K562 (cell line): ENCODE measurements around the gene MAN1A1. TPM values are rescaled to one million over a fixed set of nuclear protein-coding genes. Genes with fewer than 3 reads are reported as not detected.

Experiments used
- ARHGAP35 ChIP-seq: fragments of 450-650 bp; IDR thresholded peaks from 2 replicates; pipeline ENCODE4 v1.6.1; 2018; ENCODE audit not compliant: partially characterized antibody
- ARID2 ChIP-seq: fragments of 450-650 bp; IDR thresholded peaks from 2 replicates; pipeline ENCODE4 v1.6.1; 2017; ENCODE audit warnings: antibody characterized with exemption, mild to moderate bottlenecking
- BCOR ChIP-seq: fragments of 450-650 bp; IDR thresholded peaks from 2 replicates; pipeline ENCODE4 v1.6.1; 2016
- CHD2 ChIP-seq: IDR thresholded peaks from 2 replicates; pipeline ENCODE4 v1.6.1; 2011; ENCODE audit warnings: low read depth, low read length
- ETV1 ChIP-seq: fragments of 450-650 bp; conservative IDR thresholded peaks from 2 replicates; pipeline ENCODE4 v1.6.1; 2016; ENCODE audit warnings: missing genetic modification characterization, control low read depth, low read depth, missing compliant biosample characterization
- FOXA1 ChIP-seq: fragments of 450-650 bp; IDR thresholded peaks from 2 replicates; pipeline ENCODE4 v1.6.1; 2016; ENCODE audit warnings: mild to moderate bottlenecking, borderline replicate concordance
- FOXA3 ChIP-seq, 2 experiments: fragments of 450-650 bp in 1 of 2; sonication (generic) in 1 of 2; formaldehyde crosslinking; IDR thresholded peaks in 1 of 2; conservative IDR thresholded peaks in 1 of 2; 2 replicates each; pipeline versions ENCODE4 v1.4.0 to v1.8.0; 2020 to 2022; ENCODE audit warnings: mild to moderate bottlenecking in 2 of 2, missing genetic modification reagents in 1 of 2
- FOXK2 ChIP-seq, 2 experiments: fragments of 450-650 bp; IDR thresholded peaks in 1 of 2; conservative IDR thresholded peaks in 1 of 2; 2 replicates each; pipeline ENCODE4 v1.6.1; 2016; ENCODE audit warnings: low read depth in 2 of 2, mild to moderate bottlenecking in 1 of 2
- MTF1 ChIP-seq: fragments of 250-450 bp; sonication (Bioruptor Pico); IDR thresholded peaks from 2 replicates; pipeline ENCODE4 v1.9.0; 2021; ENCODE audit warnings: moderate library complexity, mild to moderate bottlenecking, inconsistent platforms, borderline replicate concordance
- NFIC ChIP-seq: fragments of 450-650 bp; IDR thresholded peaks from 2 replicates; pipeline ENCODE4 v1.6.1; 2017; ENCODE audit warnings: mild to moderate bottlenecking, inconsistent platforms
- PHTF2 ChIP-seq: fragments of 250-450 bp; sonication (Bioruptor Pico); IDR thresholded peaks from 2 replicates; pipeline ENCODE4 v1.5.0; 2021; ENCODE audit warnings: mild to moderate bottlenecking
- POLR2AphosphoS5 ChIP-seq: IDR thresholded peaks from 2 replicates; pipeline ENCODE4 v1.6.1; 2011; ENCODE audit warnings: mild to moderate bottlenecking, low read depth, low read length, moderate library complexity; ENCODE audit not compliant: control insufficient read depth, insufficient read depth
- SIRT6 ChIP-seq: IDR thresholded peaks from one replicate; pipeline ENCODE4 v1.6.1; 2012; ENCODE audit warnings: low read depth, mild to moderate bottlenecking, control low read depth, inconsistent platforms, low read length, moderate library complexity
- SRSF1 ChIP-seq: fragments of 200-400 bp; formaldehyde crosslinking; IDR thresholded peaks from 2 replicates; pipeline ENCODE4 v1.6.1; 2017; ENCODE audit warnings: mild to moderate bottlenecking, low read depth, low read length, moderate library complexity
- TBP ChIP-seq: optimal IDR thresholded peaks from 2 replicates; pipeline ENCODE3; 2011; ENCODE audit warnings: low read depth, low read length, improper control_type of control experiment
- ZFP1 ChIP-seq: fragments of 450-650 bp; formaldehyde crosslinking; IDR thresholded peaks from 2 replicates; pipeline ENCODE4 v1.4.0; 2020; ENCODE audit warnings: mild to moderate bottlenecking, mixed read lengths
- ZNF253 ChIP-seq: fragments of 250-450 bp; sonication (Bioruptor Pico); conservative IDR thresholded peaks from 2 replicates; pipeline ENCODE4 v1.6.1; 2021; ENCODE audit warnings: mild to moderate bottlenecking
- ZNF311 ChIP-seq: fragments of 250-450 bp; sonication (Bioruptor Pico); IDR thresholded peaks from 2 replicates; pipeline ENCODE4 v1.4.0; 2020; ENCODE audit warnings: mild to moderate bottlenecking, moderate library complexity
- ZNF699 ChIP-seq: fragments of 250-450 bp; sonication (Bioruptor Pico); IDR thresholded peaks from 2 replicates; pipeline ENCODE4 v1.8.0; 2021; ENCODE audit warnings: mild to moderate bottlenecking, moderate library complexity; ENCODE audit not compliant: insufficient replicate concordance
- ZNF75A ChIP-seq: fragments of 450-650 bp; formaldehyde crosslinking; IDR thresholded peaks from 2 replicates; pipeline ENCODE4 v1.4.0; 2020; ENCODE audit warnings: mild to moderate bottlenecking
- ZNF79 ChIP-seq: fragments of 250-450 bp; sonication (Bioruptor Pico); IDR thresholded peaks from 2 replicates; pipeline ENCODE4 v1.4.0; 2020; ENCODE audit warnings: low read depth, mild to moderate bottlenecking, moderate library complexity
- polyA plus RNA-seq, 8 experiments: library from polyadenylated mRNA; depleted of rRNA in 4 of 8; stranded (reverse) in 5 of 8; unstranded in 3 of 8; fragments of >200 nt; fragmentation: Nextera tagmentation in 2 of 8; fragmentation: Illumina TruSeq in 1 of 8; extraction: Ambion mirVana in 2 of 8; extraction: Trizol in 1 of 8; gene quantifications; 2 replicates each; pipeline versions ENCODE4 v1.2.1 to v1.2.3, GENCODE V29; 2011 to 2014; ENCODE audit warnings: inconsistent platforms in 1 of 8, missing spikeins in 1 of 8
- total RNA-seq, 7 experiments: library from RNA; depleted of rRNA in 6 of 7; stranded (reverse); fragments of >200 nt in 6 of 7; fragmentation: Illumina TruSeq in 2 of 7; extraction: Trizol in 2 of 7; gene quantifications; 2 replicates each; pipeline versions ENCODE4 v1.2.1 to v1.2.3, GENCODE V29; 2011 to 2021; ENCODE audit warnings: low replicate concordance in 1 of 7
- TF ChIP-seq, protein P1 (sequence below): sonication (generic); formaldehyde crosslinking; IDR thresholded peaks from 2 replicates; pipeline ENCODE4 v1.9.0; 2022; ENCODE audit warnings: mild to moderate bottlenecking, missing genetic modification reagents
- TF ChIP-seq, protein P2 (sequence below): IDR thresholded peaks from 3 replicates; pipeline ENCODE4 v1.6.1; 2011; ENCODE audit warnings: borderline replicate concordance, mild to moderate bottlenecking, moderate library complexity; ENCODE audit not compliant: insufficient read length; ENCODE audit errors: extremely low read depth

Gene MAN1A1
- total and polyA plus RNA-seq, 9 of the 15 experiments (the other 6 are each of a cell fraction or from before 2014, with no cell fraction given) = 24.5 to 78.4 (median 59.7) TPM

DNA sequence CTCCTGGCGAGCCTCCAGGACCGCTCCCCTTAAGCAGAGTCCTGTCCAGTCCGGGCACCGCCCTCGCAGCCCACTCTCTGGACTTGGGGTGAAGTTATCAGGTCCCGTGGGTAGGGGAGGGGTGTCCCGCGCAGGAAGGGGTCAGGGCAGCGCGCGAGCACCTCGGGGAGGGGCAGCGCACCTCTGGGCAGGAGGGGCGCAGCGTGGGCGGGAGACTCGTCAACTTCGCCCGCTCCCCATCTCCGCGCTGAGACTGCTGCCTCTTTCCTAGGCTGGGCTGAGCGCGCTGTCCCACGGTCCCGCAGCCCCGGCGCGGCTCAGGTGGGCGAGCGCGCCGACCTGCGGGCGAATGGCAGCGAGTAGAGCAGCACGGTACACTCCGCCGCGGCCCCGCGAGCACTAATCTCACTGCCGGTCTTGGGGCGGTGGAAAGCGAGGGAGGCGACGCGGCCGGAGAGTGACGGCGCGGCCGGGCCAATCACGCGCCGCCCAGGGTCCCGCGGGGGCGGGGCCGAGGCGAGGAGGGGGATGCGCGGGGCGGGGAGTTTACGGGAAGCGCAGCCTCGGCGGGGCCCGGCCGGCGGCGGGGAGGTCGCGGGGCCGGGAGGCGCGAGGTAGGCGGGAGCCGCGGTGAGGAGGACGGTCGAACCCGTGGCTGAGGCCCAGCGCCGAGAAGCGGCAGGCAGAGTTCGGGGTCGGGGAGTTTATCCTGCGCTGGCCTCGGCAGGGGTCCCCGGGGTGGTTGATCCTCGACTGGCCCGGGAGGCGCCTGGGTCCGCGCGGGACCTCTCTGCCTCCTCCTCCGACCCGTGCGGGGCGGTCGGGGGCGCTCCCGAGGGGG, at the start of gene MAN1A1 (continued):
- TF ChIP-seq FOXK2 (conservative IDR thresholded peaks at IDR 0.05 in 1 of 2, IDR thresholded peaks at IDR 0.05 in 1 of 2; ENCODE audit: low read depth in 2 of 2) (no peak; a peak in 1 of 4 replicates), ARHGAP35 (no peak), MTF1 (CRISPR knock-in tag) (no peak), SRSF1 (no peak), ZNF79 (no peak), ZNF699 (CRISPR knock-in tag) (no peak), FOXA1 (no peak), TBP (peak; percentile 87), ZNF311 (CRISPR knock-in tag) (no peak), POLR2AphosphoS5 (peak; percentile 82), ZNF75A (CRISPR knock-in tag) (no peak), ARID2 (no peak), ZFP1 (CRISPR knock-in tag) (no peak), BCOR (no peak; the same call in 1 of the 2 replicates), ETV1 (tag) (no peak), ZNF253 (CRISPR knock-in tag) (no peak), NFIC (peak; percentile 93), FOXA3 (CRISPR knock-in tag; conservative IDR thresholded peaks at IDR 0.05 in 1 of 2, IDR thresholded peaks at IDR 0.05 in 1 of 2) (no peak), SIRT6 (no peak), CHD2 (no peak), PHTF2 (CRISPR knock-in tag) (no peak)
- TF ChIP-seq, protein P1, sequence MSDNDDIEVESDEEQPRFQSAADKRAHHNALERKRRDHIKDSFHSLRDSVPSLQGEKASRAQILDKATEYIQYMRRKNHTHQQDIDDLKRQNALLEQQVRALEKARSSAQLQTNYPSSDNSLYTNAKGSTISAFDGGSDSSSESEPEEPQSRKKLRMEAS = peak; percentile 69
- TF ChIP-seq, protein P2, sequence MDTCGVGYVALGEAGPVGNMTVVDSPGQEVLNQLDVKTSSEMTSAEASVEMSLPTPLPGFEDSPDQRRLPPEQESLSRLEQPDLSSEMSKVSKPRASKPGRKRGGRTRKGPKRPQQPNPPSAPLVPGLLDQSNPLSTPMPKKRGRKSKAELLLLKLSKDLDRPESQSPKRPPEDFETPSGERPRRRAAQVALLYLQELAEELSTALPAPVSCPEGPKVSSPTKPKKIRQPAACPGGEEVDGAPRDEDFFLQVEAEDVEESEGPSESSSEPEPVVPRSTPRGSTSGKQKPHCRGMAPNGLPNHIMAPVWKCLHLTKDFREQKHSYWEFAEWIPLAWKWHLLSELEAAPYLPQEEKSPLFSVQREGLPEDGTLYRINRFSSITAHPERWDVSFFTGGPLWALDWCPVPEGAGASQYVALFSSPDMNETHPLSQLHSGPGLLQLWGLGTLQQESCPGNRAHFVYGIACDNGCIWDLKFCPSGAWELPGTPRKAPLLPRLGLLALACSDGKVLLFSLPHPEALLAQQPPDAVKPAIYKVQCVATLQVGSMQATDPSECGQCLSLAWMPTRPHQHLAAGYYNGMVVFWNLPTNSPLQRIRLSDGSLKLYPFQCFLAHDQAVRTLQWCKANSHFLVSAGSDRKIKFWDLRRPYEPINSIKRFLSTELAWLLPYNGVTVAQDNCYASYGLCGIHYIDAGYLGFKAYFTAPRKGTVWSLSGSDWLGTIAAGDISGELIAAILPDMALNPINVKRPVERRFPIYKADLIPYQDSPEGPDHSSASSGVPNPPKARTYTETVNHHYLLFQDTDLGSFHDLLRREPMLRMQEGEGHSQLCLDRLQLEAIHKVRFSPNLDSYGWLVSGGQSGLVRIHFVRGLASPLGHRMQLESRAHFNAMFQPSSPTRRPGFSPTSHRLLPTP = no peak
